Right lobe of liver (tissue), 4 donors: ENCODE measurements around the gene STT3A.

Source experiments
- POLR2A ChIP-seq: fragments of 450-650 bp; IDR thresholded peaks from one replicate; pipeline ENCODE4 v1.6.1; 2017; ENCODE audit warnings: antibody characterized with exemption, mild to moderate bottlenecking
- TF ChIP-seq, protein P1 (sequence below), 4 donors: fragments of 200-600 bp in 3 of 4; fragments of 450-650 bp in 1 of 4; IDR thresholded peaks; one replicate each; pipeline versions ENCODE4 v1.5.1 to v1.8.0; 2016 to 2022; ENCODE audit warnings: antibody characterized with exemption in 4 of 4, mild to moderate bottlenecking in 2 of 4
- donor health status: DM: no; HTN: no; CAD: no.
- donor health status: DM: no; HTN: no; CAD: no.
- donor health status: DM: no; HTN: yes; CAD: no.

DNA sequence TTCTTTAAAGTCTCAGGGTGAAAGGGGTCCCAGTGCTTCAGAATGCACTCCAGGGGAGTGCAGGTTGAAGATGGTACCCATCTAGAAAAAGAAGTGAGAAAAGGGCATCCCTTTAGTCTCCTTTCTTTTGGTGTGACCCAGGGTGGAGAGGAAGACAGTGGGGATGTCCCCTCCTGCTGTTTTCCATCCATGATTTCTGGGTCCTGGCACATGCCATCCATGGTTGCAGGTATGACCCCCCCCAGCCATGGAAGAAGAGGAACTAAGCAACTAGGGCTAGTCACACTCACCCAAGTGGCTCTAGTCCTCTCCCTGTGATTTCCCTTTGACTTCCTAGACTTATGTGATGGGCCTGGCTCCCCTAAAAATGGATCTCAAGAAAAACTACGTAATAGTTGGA is 39.3 kb upstream of the STT3A start:
- TF ChIP-seq, protein P1, sequence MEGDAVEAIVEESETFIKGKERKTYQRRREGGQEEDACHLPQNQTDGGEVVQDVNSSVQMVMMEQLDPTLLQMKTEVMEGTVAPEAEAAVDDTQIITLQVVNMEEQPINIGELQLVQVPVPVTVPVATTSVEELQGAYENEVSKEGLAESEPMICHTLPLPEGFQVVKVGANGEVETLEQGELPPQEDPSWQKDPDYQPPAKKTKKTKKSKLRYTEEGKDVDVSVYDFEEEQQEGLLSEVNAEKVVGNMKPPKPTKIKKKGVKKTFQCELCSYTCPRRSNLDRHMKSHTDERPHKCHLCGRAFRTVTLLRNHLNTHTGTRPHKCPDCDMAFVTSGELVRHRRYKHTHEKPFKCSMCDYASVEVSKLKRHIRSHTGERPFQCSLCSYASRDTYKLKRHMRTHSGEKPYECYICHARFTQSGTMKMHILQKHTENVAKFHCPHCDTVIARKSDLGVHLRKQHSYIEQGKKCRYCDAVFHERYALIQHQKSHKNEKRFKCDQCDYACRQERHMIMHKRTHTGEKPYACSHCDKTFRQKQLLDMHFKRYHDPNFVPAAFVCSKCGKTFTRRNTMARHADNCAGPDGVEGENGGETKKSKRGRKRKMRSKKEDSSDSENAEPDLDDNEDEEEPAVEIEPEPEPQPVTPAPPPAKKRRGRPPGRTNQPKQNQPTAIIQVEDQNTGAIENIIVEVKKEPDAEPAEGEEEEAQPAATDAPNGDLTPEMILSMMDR (IDR thresholded peaks at IDR 0.05), result no peak
- no peak for TF ChIP-seq POLR2A
